Measurements from ENCODE around the gene SELP.

DNA sequence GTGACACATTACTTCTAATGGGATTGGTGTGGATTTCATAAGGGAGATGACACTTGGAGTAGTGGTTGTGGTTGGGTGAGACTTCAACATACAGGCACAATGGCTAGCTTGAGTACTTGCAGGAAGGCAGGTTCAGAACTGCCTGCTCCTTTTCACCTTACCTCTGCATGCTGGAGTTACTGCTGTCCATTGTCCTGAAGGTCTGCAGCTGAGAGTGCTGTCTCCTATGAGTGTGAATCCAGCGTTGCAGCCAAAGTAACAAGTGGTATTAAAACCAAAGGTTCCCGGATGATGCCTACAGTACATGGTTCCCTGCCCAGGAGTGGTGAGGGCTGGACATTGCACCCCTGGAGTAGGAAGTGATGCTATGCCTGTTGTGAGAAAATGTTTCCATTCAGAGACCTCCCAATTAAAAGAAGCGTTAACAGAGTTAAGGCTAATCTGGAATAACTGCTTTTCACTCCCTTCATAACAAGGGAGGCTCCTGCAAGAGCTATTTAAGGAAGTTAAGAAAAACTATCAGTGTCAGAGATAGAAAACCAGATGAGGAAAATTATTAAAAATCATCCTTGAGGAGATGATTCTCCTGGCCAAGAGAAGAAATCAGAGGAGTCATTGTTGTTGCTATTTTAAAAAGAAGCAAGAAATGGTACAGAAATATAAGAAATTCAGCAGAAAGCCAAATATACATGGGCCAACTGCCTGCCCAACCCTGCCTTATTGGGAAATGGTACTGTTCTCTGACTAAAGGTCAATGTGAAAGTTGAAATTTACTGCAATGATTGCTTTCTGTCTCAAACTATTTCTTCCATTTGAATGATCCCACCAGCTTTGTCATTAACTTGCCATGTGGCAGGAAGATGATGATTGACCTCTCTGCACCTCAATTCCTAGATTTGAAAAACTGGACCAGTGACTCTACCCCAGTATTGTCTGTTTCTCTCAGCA lies 33.9 kb downstream of the SELP start:
- TF ChIP-seq YY1 (IDR thresholded peaks at IDR 0.05; ENCODE audit: low read depth, low read length) = no peak
- TF ChIP-seq RFX5 (IDR thresholded peaks at IDR 0.05; ENCODE audit: borderline replicate concordance, low read depth, low read length) = no peak
